ENCODE results near the gene PAPOLB. TPM values are rescaled to one million over a fixed set of nuclear protein-coding genes. Genes with fewer than 3 reads are reported as not detected.

Gene PAPOLB
- total RNA-seq, 1 donor from 2014 or later, result 0.05 TPM

DNA sequence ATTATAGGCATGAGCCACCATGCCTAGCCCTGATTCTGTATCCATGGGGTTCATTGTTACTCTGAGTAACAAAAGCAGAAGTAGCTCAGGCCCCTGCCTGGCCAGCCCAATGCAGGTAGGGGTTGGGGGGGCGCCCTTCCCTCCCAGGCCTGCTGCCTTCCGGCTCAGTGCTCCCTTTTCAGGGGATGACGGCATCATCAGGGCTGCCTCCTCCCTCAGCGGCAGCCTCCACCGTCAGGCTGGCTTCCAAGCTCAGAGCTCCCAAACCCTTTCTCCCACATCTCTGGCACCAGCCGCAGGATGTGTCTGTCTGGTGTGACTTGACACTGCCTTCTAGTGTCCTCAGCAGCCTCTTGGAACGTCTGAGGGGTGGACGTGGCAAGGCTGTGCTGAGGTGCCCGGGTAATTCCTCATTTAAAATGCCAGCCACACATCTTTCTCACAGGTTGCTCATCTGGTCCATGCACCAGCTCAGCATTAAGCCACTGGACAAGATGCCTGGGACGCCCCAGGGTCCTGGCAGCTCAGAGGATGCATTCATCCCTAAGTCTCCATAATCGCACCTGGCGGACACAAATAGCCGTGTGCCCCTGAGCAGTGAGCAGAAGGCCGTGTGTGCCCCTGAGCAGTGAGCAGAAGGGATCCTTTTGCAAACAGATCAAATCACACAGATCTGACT is 38.2 kb downstream of the PAPOLB start:
- Histone ChIP-seq H3K36me3 (no peaks in the 10 kb centered on the region), H3K27me3 (ENCODE audit: low read depth) (peaks cover 5% of the 10 kb centered on the region), H3K9me3 (replicated peaks) (no peaks in the 10 kb centered on the region), H3K27ac (replicated peaks) (no peak overlapping the region), H3K4me3 (no peak overlapping the region), H3K4me1 (peaks cover 23% of the 10 kb centered on the region)
- no peak for DNase-seq
- TF ChIP-seq, protein P1, sequence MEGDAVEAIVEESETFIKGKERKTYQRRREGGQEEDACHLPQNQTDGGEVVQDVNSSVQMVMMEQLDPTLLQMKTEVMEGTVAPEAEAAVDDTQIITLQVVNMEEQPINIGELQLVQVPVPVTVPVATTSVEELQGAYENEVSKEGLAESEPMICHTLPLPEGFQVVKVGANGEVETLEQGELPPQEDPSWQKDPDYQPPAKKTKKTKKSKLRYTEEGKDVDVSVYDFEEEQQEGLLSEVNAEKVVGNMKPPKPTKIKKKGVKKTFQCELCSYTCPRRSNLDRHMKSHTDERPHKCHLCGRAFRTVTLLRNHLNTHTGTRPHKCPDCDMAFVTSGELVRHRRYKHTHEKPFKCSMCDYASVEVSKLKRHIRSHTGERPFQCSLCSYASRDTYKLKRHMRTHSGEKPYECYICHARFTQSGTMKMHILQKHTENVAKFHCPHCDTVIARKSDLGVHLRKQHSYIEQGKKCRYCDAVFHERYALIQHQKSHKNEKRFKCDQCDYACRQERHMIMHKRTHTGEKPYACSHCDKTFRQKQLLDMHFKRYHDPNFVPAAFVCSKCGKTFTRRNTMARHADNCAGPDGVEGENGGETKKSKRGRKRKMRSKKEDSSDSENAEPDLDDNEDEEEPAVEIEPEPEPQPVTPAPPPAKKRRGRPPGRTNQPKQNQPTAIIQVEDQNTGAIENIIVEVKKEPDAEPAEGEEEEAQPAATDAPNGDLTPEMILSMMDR (IDR thresholded peaks at IDR 0.05; ENCODE audit: borderline replicate concordance), result no peak
- intact Hi-C loops (cut with micrococcal nuclease), result no loop called here

DNA sequence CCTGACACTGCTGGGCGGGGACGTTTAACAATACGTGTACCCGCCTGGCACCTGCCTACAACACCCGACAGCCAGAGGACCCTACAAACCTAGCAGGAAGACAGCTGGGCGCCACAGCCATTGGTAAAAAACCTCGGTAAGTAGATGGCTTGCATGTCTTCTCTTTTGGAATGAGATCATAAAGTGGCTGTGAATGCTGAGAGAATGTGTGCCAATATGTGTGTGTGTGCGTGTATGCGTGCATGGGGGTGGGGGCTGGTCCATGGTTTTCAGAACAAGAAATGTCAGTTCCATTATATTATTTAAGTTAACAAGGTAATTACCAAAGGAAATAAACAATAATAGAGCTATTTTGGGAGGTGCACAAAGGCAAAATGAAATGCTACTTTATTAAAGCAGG is 39.2 kb downstream of the PAPOLB start:
- no peaks in the 10 kb centered on the region for H3K36me3 ChIP-seq
- H3K4me3 ChIP-seq, result no peak overlapping the region
- TF ChIP-seq, protein P1 (IDR thresholded peaks at IDR 0.05; ENCODE audit: borderline replicate concordance), result no peak
- peaks cover 31% of the 10 kb centered on the region for H3K4me1 ChIP-seq
- intact Hi-C loops (cut with micrococcal nuclease), result no loop called here
- DNase-seq, result no peak
- H3K27ac ChIP-seq (replicated peaks), result no peak overlapping the region
- no peaks in the 10 kb centered on the region for H3K9me3 ChIP-seq (replicated peaks)
- peaks cover 5% of the 10 kb centered on the region for H3K27me3 ChIP-seq (ENCODE audit: low read depth)

DNA sequence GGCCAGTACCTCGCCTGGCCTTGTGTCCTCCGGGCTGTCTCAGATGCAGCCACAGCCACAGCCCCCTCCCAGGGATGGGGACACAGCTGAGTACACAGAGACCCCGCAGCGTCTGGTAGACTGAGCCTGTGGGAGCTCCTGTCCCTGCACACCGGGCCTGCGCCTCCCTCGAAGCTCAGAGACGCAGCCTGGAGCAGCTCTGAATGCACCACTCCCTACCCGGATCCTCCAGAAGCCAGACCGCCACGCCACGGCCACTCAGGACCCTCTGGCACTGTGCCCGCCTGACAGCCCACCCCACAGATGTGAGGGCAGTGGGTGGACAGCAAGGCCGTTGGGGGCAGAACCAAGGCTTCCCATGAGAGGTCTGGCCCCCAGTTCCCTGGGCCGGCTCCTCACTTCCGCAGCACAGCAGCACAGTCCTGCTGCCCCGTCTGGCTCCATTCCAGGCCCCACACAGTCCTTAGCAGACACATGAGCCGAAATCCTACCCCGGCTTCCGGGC is 40.8 kb downstream of the PAPOLB start:
- TF ChIP-seq, protein P1 (IDR thresholded peaks at IDR 0.05; ENCODE audit: borderline replicate concordance), result no peak
- intact Hi-C loops (cut with micrococcal nuclease), result no loop called here
- Histone ChIP-seq H3K4me1 (peaks cover 31% of the 10 kb centered on the region), H3K27ac (replicated peaks) (peak overlapping the region; percentile 80), H3K4me3 (no peak overlapping the region), H3K27me3 (ENCODE audit: low read depth) (peaks cover 5% of the 10 kb centered on the region), H3K36me3 (no peaks in the 10 kb centered on the region), H3K9me3 (replicated peaks) (no peaks in the 10 kb centered on the region)
- DNase-seq, result no peak

DNA sequence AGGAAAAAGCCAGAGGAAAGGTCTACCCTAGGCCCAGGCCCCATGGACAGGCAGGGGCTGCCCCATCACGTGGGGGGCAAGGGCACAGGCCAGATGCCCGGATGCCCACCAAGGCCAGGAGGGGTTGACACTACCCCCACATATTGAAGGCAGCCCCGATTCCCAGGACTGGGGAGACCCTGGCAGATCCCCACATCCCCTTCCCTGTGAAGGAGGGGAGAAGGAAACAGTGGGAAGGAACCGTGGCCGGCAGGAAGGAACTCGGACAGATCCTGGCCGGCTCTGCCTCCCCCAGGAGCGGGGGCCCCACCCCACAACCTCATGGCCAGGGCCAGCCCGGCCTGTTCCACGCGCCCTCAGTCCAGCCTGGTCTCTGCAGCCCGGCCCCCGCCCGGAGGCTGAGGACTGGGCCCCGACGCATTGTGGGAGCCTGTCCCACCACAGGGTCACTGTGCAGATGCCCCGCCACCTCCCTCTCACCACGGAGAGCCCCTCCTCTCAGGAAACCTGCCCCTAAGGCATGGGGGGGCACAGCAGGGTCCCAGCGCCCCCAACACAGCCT is 41.3 kb downstream of the PAPOLB start:
- TF ChIP-seq, protein P1 (IDR thresholded peaks at IDR 0.05; ENCODE audit: borderline replicate concordance), result no peak
- H3K27ac ChIP-seq (replicated peaks), result peak overlapping the region; percentile 80
- H3K36me3 ChIP-seq, result no peaks in the 10 kb centered on the region
- peak overlapping the region; percentile 29 for H3K4me3 ChIP-seq
- intact Hi-C loops (cut with micrococcal nuclease), result no loop called here
- no peaks in the 10 kb centered on the region for H3K9me3 ChIP-seq (replicated peaks)
- DNase-seq, result no peak
- peaks cover 31% of the 10 kb centered on the region for H3K4me1 ChIP-seq
- H3K27me3 ChIP-seq (ENCODE audit: low read depth), result peaks cover 5% of the 10 kb centered on the region

DNA sequence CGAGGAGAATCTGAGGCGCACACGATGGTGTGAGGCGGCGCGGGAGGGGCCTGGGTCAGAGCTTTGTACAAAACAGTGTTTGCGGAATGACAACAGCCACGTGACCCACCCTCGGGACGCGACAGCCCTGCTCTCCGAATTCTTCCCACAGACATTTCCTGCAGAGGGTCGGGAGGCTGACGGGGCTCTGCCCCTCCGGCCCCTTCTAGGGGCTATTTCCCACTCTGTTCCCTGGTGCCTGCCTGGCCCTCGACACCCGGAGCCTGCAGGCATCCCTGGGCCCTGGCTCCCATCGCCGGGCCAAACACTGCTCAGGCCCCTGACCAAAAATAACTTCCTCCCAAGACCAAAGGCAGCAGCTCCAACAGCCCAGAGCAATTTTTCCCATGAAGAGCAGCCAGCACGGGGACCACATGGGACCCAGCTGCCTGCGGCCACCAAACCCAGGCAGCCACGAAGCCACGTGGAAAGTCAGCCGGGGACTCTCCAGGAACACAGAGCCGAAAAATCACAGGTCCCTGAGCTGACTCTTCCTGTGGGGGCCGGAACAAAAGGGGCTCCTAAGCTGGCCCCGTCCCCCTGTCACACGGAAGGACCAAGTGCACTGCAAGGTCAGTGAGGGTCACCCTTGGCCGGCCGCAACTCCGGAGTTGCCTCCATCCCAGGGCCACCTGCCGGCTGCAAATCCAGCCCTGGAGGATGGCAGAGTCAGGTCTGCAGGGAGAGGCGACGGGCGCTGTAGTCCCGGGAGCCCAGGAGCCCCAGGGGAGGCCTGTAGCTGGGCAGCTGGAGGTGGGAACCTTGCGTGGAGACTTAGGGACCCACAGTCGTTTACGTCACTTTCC is 42.0 kb downstream of the PAPOLB start:
- H3K27me3 ChIP-seq (ENCODE audit: low read depth), result peaks cover 5% of the 10 kb centered on the region
- TF ChIP-seq, protein P1 (IDR thresholded peaks at IDR 0.05; ENCODE audit: borderline replicate concordance), result no peak
- H3K4me1 ChIP-seq, result peaks cover 31% of the 10 kb centered on the region
- intact Hi-C loops (cut with micrococcal nuclease), result no loop called here
- H3K36me3 ChIP-seq, result no peaks in the 10 kb centered on the region
- peak overlapping the region; percentile 29 for H3K4me3 ChIP-seq
- peak; percentile 63 for DNase-seq
- H3K27ac ChIP-seq (replicated peaks), result peak overlapping the region; percentile 80
- H3K9me3 ChIP-seq (replicated peaks), result no peaks in the 10 kb centered on the region

Measured in left ventricle myocardium inferior (tissue), 1 donor.